GM12872 (cell line): ENCODE results near the gene FIP1L1.

Source experiments
- TF ChIP-seq, protein P1 (sequence below): IDR thresholded peaks from 3 replicates; pipeline ENCODE4 v1.5.1; 2011; ENCODE audit warnings: low read depth, mild to moderate bottlenecking, low read length, moderate library complexity; ENCODE audit not compliant: insufficient read depth

Gene FIP1L1

DNA sequence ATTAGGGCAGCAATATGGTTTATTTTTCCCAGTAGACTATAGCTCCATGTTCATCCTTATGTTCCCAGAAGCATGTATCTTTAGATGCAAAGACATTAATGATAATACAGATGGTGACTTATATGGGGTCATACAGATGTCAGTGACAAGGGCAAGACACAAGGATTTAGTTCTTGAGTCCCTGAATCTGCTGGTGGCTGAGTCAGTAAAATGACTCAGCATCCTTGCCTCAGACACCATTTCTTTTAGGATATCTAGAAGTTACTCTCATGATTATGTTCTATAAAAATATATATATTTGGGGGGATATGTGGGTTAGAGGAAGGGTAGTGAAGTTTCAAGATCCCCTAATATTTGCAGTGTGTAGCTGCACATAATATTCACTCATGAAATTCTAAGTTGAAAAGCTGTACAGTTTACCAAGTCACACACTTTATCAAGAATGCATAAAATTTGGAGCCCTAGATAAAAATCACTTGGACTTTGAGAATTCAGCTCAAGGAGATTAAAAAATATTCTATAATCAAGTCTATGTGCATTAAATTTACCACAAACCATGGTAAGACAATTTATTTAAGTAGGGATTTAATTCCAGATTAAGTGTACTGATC lies 111.9 kb downstream of the FIP1L1 start:
- TF ChIP-seq, protein P1, sequence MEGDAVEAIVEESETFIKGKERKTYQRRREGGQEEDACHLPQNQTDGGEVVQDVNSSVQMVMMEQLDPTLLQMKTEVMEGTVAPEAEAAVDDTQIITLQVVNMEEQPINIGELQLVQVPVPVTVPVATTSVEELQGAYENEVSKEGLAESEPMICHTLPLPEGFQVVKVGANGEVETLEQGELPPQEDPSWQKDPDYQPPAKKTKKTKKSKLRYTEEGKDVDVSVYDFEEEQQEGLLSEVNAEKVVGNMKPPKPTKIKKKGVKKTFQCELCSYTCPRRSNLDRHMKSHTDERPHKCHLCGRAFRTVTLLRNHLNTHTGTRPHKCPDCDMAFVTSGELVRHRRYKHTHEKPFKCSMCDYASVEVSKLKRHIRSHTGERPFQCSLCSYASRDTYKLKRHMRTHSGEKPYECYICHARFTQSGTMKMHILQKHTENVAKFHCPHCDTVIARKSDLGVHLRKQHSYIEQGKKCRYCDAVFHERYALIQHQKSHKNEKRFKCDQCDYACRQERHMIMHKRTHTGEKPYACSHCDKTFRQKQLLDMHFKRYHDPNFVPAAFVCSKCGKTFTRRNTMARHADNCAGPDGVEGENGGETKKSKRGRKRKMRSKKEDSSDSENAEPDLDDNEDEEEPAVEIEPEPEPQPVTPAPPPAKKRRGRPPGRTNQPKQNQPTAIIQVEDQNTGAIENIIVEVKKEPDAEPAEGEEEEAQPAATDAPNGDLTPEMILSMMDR, result no peak

GRCh38 chr4:53490161-53490956 lies 112.9 kb downstream of the FIP1L1 start:
- TF ChIP-seq, protein P1, result no peak

DNA sequence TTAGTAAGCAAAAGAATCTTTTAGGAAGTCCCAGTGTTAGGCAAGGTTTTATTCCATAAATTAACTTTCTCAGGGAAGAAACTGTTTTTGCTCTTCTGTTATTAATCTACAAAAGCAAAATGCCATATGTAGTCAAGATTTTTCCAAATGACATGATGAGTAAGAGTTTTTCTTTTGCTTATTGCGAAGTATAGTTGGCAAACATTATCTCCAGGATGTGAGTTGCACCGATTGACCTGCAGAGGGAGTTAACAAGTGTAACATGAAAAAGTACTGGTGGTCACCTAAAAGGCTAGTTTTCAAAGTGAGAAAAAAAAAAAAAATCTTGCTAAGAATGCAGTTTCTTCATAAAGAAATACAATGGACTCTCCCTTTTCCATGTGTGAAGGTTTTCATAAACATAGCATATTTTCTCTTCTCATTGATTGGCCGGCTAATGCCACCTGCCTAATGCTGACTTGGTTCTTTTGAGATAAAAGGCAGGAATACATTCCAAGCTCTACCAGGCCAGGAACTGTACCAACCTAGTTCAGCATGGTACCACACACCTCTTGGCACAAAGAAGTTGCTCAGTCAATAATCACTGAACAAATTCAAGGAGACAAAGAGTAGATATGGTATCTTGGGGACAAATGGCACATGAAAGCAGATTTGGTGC lies 113.7 kb downstream of the FIP1L1 start:
- TF ChIP-seq, protein P1, result peak; percentile 66

DNA sequence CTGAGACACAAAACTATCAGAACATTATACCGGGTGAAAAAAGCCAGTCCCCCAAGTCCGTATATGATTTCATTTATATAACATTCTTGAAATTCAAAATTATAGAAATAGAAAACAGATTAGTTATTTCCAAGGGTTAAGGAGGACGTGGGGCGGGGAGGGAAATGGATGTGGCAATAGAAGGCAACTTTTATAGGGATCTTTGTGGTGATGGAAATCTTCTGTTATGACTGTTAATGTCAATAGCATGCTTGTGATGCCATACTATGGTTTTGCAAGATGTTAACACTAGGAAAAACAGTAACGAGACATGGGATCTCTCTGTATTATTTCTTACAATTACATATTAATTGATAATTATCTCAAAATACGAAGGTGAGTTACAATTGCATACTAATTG lies 117.4 kb downstream of the FIP1L1 start:
- TF ChIP-seq, protein P1, result no peak

DNA sequence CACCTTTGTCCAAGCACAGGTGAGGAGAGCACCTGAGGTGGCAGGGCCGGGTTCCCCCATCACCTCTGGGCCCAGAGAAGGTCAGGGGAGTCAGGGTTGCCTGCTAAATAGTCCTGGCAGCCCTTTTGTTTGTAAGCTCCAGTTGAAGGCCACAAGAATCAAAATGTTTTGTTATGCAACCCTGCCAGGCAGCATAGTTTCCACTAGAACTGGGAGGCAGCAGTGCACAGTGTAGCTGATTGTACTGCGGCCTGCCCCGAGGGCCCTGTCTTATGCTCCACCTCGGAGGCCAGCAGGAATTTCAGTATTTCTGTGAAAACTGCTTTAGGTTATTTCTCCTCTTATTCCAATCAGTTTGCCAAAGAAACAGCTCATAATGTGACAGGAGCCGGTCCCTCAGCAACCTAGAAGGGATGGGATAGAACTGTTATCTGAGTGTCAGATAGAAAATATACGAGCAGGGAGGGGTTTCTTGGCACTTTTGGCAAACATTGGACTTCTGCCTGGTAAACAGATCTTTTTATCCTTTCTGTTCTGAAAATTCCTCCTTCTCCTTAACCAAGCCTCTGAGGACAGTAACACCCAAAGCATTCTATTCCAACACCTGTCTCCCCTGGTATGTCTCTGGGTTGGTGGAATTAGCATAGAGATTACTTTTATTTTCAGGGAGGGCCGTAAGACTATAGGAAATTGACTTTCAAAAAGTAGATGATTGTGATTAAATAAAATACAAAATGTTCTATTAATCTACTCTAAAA lies 120.2 kb downstream of the FIP1L1 start:
- TF ChIP-seq, protein P1, result no peak

- TF ChIP-seq, protein P1, result no peak
Measured at GRCh38 chr4:53498706-53499105, 121.3 kb downstream of the FIP1L1 start.

DNA sequence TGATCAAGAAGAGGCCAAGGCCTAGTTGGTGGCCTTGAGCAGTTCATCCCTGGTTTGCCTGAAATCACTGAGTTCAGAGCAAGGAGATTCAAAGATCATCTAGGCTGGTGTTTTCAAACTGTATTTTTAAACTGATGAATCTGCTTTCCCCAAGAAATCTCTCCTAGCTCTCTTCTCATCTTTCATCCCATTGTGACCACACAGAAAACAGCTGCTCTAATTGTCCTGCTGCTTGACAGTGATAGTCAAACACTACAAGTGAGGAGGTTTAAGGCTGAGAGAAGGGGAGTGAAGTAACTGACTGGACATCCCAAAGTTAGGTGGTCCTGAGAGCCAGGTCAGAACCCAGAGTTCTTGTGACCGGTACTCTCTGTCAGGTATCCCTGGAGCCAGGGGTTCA lies 122.3 kb downstream of the FIP1L1 start:
- TF ChIP-seq, protein P1, result no peak
